Heart left ventricle (tissue), 13 donors: Measurements from ENCODE around the gene NAALADL2.

ENCODE experiments used
- POLR2A ChIP-seq, 2 donors: fragments of 450-650 bp; IDR thresholded peaks; one replicate each; pipeline ENCODE4 v1.6.1; 2017; ENCODE audit warnings: antibody characterized with exemption in 2 of 2, mild to moderate bottlenecking in 2 of 2, moderate library complexity in 2 of 2
- TF ChIP-seq, protein P1 (sequence below), 12 donors: fragments of 200-600 bp; sonication (generic) in 4 of 12; IDR thresholded peaks; one replicate each; pipeline versions ENCODE4 v1.5.0 to v1.8.0; 2018 to 2022; ENCODE audit warnings: antibody characterized with exemption in 12 of 12, mild to moderate bottlenecking in 5 of 12
- donor health status: ischemic (EF 13 %, LVEDD 7.1; RV severe dilation, severe dysfunction).
- donor health status: DM: no; HTN: yes; CAD: no.
- donor health status: DM: no; HTN: no; CAD: no.
- donor health status: ischemic (EF 25% LVEDD 6.9; RV normal size, moderate dysfunction).
- donor health status: ischemic (EF 25% LVEDD 5.7; RV mildly dilated, moderate dysfunction).
- donor health status: ischemic (EF 35%, LVEDD 5.7; RV mildly dilated, moderate dysfunction).
- donor health status: nonischemic (EF 11% LVEDD 7.7; RV severe dilation, severe dysfunction).
- donor health status: DM: yes; HTN: yes; CAD: no.
- donor health status: PGD.
- donor health status: ischemic (EF 29% LVEDD 5.4; RV normal size, mild dysfunction).
- donor health status: nonischemic (EF 23%, LVEDD 6.1; RV moderate dilation, normal function).

DNA sequence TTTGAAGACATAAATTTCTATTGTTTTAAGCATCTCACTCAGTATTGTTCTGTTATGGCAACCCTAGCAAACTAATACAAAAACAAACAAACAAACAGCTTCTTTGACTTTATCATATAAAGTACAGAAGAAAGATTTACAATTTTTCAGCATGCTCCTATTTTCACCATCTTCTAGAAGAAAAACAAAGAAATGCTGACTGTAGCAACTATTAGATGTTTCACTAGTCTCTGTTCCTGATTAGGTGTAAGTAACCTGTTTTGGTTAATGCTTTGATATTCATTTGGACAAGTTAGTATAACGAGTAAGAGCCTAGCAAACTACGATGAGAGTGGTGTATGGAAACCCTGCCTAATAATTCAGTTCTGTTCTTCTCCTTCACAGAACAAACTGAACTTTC is 478.5 kb downstream of the NAALADL2 start:
- no peak for TF ChIP-seq POLR2A (IDR thresholded peaks at IDR 0.05)
- TF ChIP-seq, protein P1, sequence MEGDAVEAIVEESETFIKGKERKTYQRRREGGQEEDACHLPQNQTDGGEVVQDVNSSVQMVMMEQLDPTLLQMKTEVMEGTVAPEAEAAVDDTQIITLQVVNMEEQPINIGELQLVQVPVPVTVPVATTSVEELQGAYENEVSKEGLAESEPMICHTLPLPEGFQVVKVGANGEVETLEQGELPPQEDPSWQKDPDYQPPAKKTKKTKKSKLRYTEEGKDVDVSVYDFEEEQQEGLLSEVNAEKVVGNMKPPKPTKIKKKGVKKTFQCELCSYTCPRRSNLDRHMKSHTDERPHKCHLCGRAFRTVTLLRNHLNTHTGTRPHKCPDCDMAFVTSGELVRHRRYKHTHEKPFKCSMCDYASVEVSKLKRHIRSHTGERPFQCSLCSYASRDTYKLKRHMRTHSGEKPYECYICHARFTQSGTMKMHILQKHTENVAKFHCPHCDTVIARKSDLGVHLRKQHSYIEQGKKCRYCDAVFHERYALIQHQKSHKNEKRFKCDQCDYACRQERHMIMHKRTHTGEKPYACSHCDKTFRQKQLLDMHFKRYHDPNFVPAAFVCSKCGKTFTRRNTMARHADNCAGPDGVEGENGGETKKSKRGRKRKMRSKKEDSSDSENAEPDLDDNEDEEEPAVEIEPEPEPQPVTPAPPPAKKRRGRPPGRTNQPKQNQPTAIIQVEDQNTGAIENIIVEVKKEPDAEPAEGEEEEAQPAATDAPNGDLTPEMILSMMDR (IDR thresholded peaks at IDR 0.05), result no peak
